Natural killer cell treated with Interleukin-12 subunit alpha and Interleukin-12 subunit beta and Interleukin-15 and Interleukin-18, amount 100 ng/mL, for 72 hours (primary cell): ENCODE results near the gene DSTN. TPM values are rescaled to one million over a fixed set of nuclear protein-coding genes. Genes with fewer than 3 reads are reported as not detected.

ENCODE experiments used
- ATAC-seq, 2 donors: fragments of 150-1000 bp; cut with Tn5 transposase in 1 of 2; sonication (Bioruptor Pico), chemical (Tn5 transposase) in 1 of 2; 2 replicates each; pipeline ENCODE4 v1.10.0; 2021
- DNase-seq: peaks from one replicate; pipeline ENCODE4 v3.0.0; 2022; ENCODE audit warnings: low spot score
- H3K27ac Mint-ChIP-seq, 2 donors: 1 replicate in 1 of 2; 2 replicates in 1 of 2; pipeline ENCODE4 v1.8.0; 2022; ENCODE audit warnings: mixed read lengths in 2 of 2, mild to moderate bottlenecking in 1 of 2, moderate library complexity in 1 of 2
- H3K27me3 Mint-ChIP-seq, 2 donors: 1 replicate in 1 of 2; 2 replicates in 1 of 2; pipeline ENCODE4 v1.8.0; 2022; ENCODE audit warnings: mixed read lengths in 2 of 2
- H3K36me3 Mint-ChIP-seq: one replicate; pipeline ENCODE4 v1.8.0; 2022; ENCODE audit warnings: mixed read lengths
- H3K4me1 Mint-ChIP-seq, 2 donors: 1 replicate in 1 of 2; 2 replicates in 1 of 2; pipeline ENCODE4 v1.8.0; 2022; ENCODE audit warnings: low read depth in 2 of 2, mixed read lengths in 2 of 2, mild to moderate bottlenecking in 1 of 2
- H3K4me3 Mint-ChIP-seq: one replicate; pipeline ENCODE4 v1.8.0; 2022; ENCODE audit warnings: mixed read lengths
- H3K9me3 Mint-ChIP-seq: 2 replicates; pipeline ENCODE4 v1.8.0; 2022; ENCODE audit warnings: mixed read lengths
- total RNA-seq, 2 donors: library from RNA; stranded (reverse); gene quantifications; one replicate each; pipeline ENCODE4 v1.2.3, GENCODE V29; 2022

Gene DSTN
- total RNA-seq, 2 donors from 2014 or later: 42.5 to 59.1 TPM

- H3K27me3 Mint-ChIP-seq: no peaks in the 10 kb centered on the region
- no peaks in the 10 kb centered on the region for H3K36me3 Mint-ChIP-seq
- peaks cover 18 to 19% of the 10 kb centered on the region in 2 donors for H3K4me1 Mint-ChIP-seq
- H3K27ac Mint-ChIP-seq: peak overlapping the region in 1 of 2 donors; percentile 83
- DNase-seq (no peak), ATAC-seq (peak; percentile 52 to 74)
- no peaks in the 10 kb centered on the region for H3K9me3 Mint-ChIP-seq
- peak overlapping the region; percentile 68 for H3K4me3 Mint-ChIP-seq
These were observed 78.4 kb downstream of the DSTN start for GRCh38 chr20:17648315-17648646.

- Mint-ChIP-seq H3K27me3 (no peaks in the 10 kb centered on the region), H3K27ac (peak overlapping the region in 1 of 2 donors; percentile 83), H3K9me3 (no peaks in the 10 kb centered on the region), H3K4me3 (peak overlapping the region; percentile 68), H3K36me3 (no peaks in the 10 kb centered on the region), H3K4me1 (peaks cover 19 to 20% of the 10 kb centered on the region in 2 donors)
- DNase-seq: no peak
- ATAC-seq: no peak
These were observed 79.2 kb downstream of the DSTN start for GRCh38 chr20:17648791-17649730.

- peaks cover 19 to 25% of the 10 kb centered on the region in 2 donors for H3K4me1 Mint-ChIP-seq
- no peaks in the 10 kb centered on the region for H3K9me3 Mint-ChIP-seq
- no peak for ATAC-seq
- no peaks in the 10 kb centered on the region for H3K27me3 Mint-ChIP-seq
- no peak for DNase-seq
- no peak overlapping the region for H3K27ac Mint-ChIP-seq
- peak overlapping the region; percentile 53 for H3K4me3 Mint-ChIP-seq
- H3K36me3 Mint-ChIP-seq: no peaks in the 10 kb centered on the region
These were observed 80.6 kb downstream of the DSTN start for GRCh38 chr20:17650301-17651128.

- Mint-ChIP-seq H3K36me3 (peaks cover 1% of the 10 kb centered on the region), H3K4me1 (peaks cover 22 to 25% of the 10 kb centered on the region in 2 donors), H3K27me3 (no peaks in the 10 kb centered on the region), H3K9me3 (no peaks in the 10 kb centered on the region), H3K27ac (no peak overlapping the region), H3K4me3 (peak overlapping the region; percentile 53)
- DNase-seq (no peak), ATAC-seq (no peak)
These were observed 81.4 kb downstream of the DSTN start for GRCh38 chr20:17651129-17651759.

GRCh38 chr20:17651760-17652388 is 82.0 kb downstream of the DSTN start:
- H3K9me3 Mint-ChIP-seq: no peaks in the 10 kb centered on the region
- H3K4me1 Mint-ChIP-seq: peaks cover 27 to 28% of the 10 kb centered on the region in 2 donors
- no peak overlapping the region for H3K27ac Mint-ChIP-seq
- no peak overlapping the region for H3K4me3 Mint-ChIP-seq
- peaks cover 7% of the 10 kb centered on the region for H3K36me3 Mint-ChIP-seq
- H3K27me3 Mint-ChIP-seq: no peaks in the 10 kb centered on the region
- no peak for ATAC-seq
- DNase-seq: no peak

GRCh38 chr20:17652411-17652810 is 82.5 kb downstream of the DSTN start:
- H3K4me1 Mint-ChIP-seq: peaks cover 29 to 34% of the 10 kb centered on the region in 2 donors
- ATAC-seq: no peak
- H3K9me3 Mint-ChIP-seq: no peaks in the 10 kb centered on the region
- H3K36me3 Mint-ChIP-seq: peaks cover 13% of the 10 kb centered on the region
- no peak for DNase-seq
- no peaks in the 10 kb centered on the region for H3K27me3 Mint-ChIP-seq
- no peak overlapping the region for H3K4me3 Mint-ChIP-seq
- no peak overlapping the region for H3K27ac Mint-ChIP-seq

- Mint-ChIP-seq H3K27ac (no peak overlapping the region), H3K9me3 (peaks cover 3% of the 10 kb centered on the region), H3K36me3 (peaks cover 28% of the 10 kb centered on the region), H3K4me3 (no peak overlapping the region), H3K4me1 (peaks cover 30 to 35% of the 10 kb centered on the region in 2 donors), H3K27me3 (no peaks in the 10 kb centered on the region)
- DNase-seq: no peak
- no peak for ATAC-seq
These were observed 84.2 kb downstream of the DSTN start for GRCh38 chr20:17653835-17654648.

- Mint-ChIP-seq H3K4me1 (peaks cover 31 to 32% of the 10 kb centered on the region in 2 donors), H3K27me3 (no peaks in the 10 kb centered on the region), H3K36me3 (peaks cover 31% of the 10 kb centered on the region), H3K9me3 (peaks cover 3% of the 10 kb centered on the region), H3K27ac (no peak overlapping the region), H3K4me3 (no peak overlapping the region)
- DNase-seq (no peak), ATAC-seq (no peak)
These were observed 84.9 kb downstream of the DSTN start for GRCh38 chr20:17654649-17655285.

- Mint-ChIP-seq H3K4me1 (peaks cover 34 to 35% of the 10 kb centered on the region in 2 donors), H3K4me3 (no peak overlapping the region), H3K27me3 (no peaks in the 10 kb centered on the region), H3K27ac (no peak overlapping the region), H3K9me3 (peaks cover 3% of the 10 kb centered on the region), H3K36me3 (peaks cover 36% of the 10 kb centered on the region)
- no peak for ATAC-seq
- DNase-seq: no peak
These were observed 85.4 kb downstream of the DSTN start for GRCh38 chr20:17655286-17655651.

GRCh38 chr20:17655865-17656479 is 86.1 kb downstream of the DSTN start:
- Mint-ChIP-seq H3K27ac (peak overlapping the region in 1 of 2 donors; percentile 48), H3K4me3 (no peak overlapping the region), H3K9me3 (peaks cover 3% of the 10 kb centered on the region), H3K36me3 (peaks cover 39% of the 10 kb centered on the region), H3K27me3 (no peaks in the 10 kb centered on the region), H3K4me1 (peaks cover 39 to 40% of the 10 kb centered on the region in 2 donors)
- ATAC-seq: no peak
- no peak for DNase-seq

- H3K9me3 Mint-ChIP-seq: peaks cover 3% of the 10 kb centered on the region
- peaks cover 48 to 49% of the 10 kb centered on the region in 2 donors for H3K4me1 Mint-ChIP-seq
- no peaks in the 10 kb centered on the region for H3K27me3 Mint-ChIP-seq
- DNase-seq (no peak), ATAC-seq (no peak)
- H3K27ac Mint-ChIP-seq: peak overlapping the region; percentile 24 to 40
- H3K4me3 Mint-ChIP-seq: no peak overlapping the region
- peaks cover 39% of the 10 kb centered on the region for H3K36me3 Mint-ChIP-seq
These were observed 87.4 kb downstream of the DSTN start for GRCh38 chr20:17657079-17657825.
